Retinal pigment epithelial cell (primary cell): Measurements from ENCODE around the gene MC1R.

ENCODE experiments used
- DNase-seq: peaks from one replicate; pipeline ENCODE4 v3.0.0-alpha.2; 2010; ENCODE audit warnings: low read depth
- H3K4me3 ChIP-seq: 2 replicates; pipeline ENCODE4 v1.5.1; 2011; ENCODE audit warnings: mild to moderate bottlenecking, low read length, control low read depth, moderate library complexity
- CTCF ChIP-seq: conservative IDR thresholded peaks from 2 replicates; pipeline ENCODE4 v1.5.1; 2011; ENCODE audit warnings: low read depth, low read length, control low read depth, inconsistent platforms

Gene MC1R

GRCh38 chr16:89890886-89891657 is 27.6 kb upstream of the MC1R start:
- H3K4me3 ChIP-seq: no peak overlapping the region
- TF ChIP-seq CTCF: no peak
- DNase-seq: no peak

- TF ChIP-seq CTCF: no peak
- no peak for DNase-seq
- no peak overlapping the region for H3K4me3 ChIP-seq
Measured at GRCh38 chr16:89892055-89892630, 26.5 kb upstream of the MC1R start.

GRCh38 chr16:89892635-89893034 is 26.0 kb upstream of the MC1R start:
- DNase-seq: no peak
- no peak overlapping the region for H3K4me3 ChIP-seq
- no peak for TF ChIP-seq CTCF

GRCh38 chr16:89893642-89894548 is 24.8 kb upstream of the MC1R start:
- TF ChIP-seq CTCF: no peak
- DNase-seq: no peak
- H3K4me3 ChIP-seq: no peak overlapping the region

- DNase-seq: no peak
- no peak overlapping the region for H3K4me3 ChIP-seq
- no peak for TF ChIP-seq CTCF
Measured at GRCh38 chr16:89895482-89896250, 23.0 kb upstream of the MC1R start.

GRCh38 chr16:89897204-89897603 is 21.5 kb upstream of the MC1R start:
- no peak for DNase-seq
- H3K4me3 ChIP-seq: no peak overlapping the region
- no peak for TF ChIP-seq CTCF
